Bone marrow (tissue), 2 donors: ENCODE measurements around the gene CD83.
A peak's percentile ranks its signal among the peaks of the same experiment; 100 is the strongest.
"Not testable (repeated sequence)": the region's sequence is repeated elsewhere in the genome, so short reads cannot be mapped to it uniquely, and the experiment has no call there.

ENCODE experiments used
- DNase-seq, 2 donors: peaks; one replicate each; lab custom pipeline; 2025; lab: John Stamatoyannopoulos, UW

Gene CD83

GRCh38 chr6:14149053-14149738 is 31.6 kb downstream of the CD83 start:
- DNase-seq = no peak

DNA sequence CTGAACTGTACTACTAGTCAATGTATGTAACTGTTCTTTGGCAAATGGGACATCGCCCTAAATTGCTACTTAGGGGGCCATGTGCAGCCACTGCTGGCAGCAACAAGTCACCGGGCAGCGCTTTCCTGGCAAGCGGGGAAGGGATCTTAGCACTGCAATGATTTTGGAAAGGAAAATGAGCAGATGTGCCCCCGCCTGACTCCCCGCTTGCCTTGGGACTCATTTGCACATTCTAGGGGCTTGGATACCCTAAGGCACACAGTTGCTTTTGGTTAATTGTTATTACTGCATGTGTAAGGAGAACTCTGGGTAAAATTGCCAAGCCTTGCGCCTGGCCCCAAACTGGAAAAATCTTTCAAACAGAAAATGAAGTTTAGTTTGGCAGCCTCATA is 32.2 kb downstream of the CD83 start:
- DNase-seq = no peak

- not testable (repeated sequence) for DNase-seq
Observed at GRCh38 chr6:14151300-14151699, 33.7 kb downstream of the CD83 start.

GRCh38 chr6:14151773-14152172 is 34.2 kb downstream of the CD83 start:
- no peak for DNase-seq

- no peak for DNase-seq
Observed at GRCh38 chr6:14153228-14153627, 35.7 kb downstream of the CD83 start.

DNA sequence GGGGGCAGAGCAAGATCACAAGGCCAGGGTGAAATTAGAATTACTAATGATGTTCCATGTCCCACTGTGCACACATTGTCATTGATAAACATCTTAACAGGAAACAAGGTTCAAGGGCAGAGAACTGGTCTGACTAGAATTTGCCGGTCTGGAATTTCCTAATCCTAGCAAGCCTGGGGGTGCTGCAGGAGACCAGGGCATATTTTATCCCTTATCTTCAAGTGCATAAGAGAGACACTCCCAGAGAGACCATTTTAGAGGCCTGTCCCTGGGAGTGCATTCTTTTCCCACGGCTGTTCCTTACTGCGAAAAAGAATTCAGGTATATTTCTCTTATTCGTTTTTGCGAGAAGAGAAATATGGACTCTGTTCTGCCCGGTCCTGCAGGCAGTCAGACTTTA is 41.5 kb downstream of the CD83 start:
- DNase-seq = no peak

- no peak for DNase-seq
Observed at GRCh38 chr6:14162826-14163225, 45.3 kb downstream of the CD83 start.

DNA sequence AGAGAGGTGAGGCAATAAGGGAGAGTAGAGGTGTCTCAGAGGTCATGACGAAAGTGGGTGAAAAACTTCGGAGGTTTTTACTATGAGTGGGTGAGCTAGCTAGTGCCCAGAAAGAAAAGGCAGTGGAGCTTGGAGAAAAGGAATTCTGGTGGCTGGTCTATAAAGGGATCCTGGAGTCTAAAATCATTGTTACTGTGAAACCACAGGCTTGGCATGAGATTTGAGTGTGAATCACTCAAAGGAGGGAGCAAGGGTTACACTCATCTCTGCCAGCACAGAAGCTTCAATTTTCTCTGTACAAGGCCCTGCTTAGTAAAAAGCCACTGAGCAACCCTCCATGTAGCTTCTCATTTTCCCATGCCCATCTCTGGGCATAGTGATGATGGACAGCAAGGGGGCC is 47.5 kb downstream of the CD83 start:
- no peak for DNase-seq

DNA sequence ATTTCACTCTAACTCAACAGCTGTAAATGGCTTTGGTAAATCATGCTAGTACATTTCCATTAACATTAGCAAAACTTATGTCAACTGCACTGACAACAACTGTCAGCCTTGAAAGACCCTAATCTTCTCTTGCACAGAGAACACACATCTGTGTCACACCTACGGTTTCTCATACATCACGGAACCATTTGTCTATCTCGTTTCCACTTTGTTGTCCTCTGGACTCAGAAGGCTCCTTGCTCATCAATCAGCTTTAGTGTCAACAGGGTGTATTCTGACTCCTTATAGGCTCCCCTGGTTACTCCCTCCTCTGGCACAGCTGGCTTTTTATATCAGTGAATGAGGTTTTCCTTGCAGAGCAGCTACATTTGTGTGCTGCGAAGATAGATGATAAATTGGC is 49.3 kb downstream of the CD83 start:
- DNase-seq = no peak

DNA sequence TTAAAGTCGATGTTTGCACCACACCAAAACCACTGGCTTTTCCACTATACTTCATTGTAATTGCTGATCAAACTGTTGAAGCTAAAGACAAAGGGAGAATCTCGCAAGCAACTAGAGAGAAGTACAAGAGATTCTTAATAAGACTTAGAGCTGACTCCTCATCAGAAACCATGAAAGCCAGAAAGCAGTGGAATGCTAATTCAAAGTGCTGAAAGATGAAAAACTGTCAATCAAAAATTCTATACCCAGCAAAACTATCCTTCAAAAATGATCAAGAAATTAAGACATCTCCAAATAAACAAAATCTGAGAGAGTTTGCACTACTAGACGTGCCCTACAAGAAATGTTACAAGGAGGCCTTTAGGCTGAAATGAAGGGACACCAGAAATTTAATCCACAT is 52.6 kb downstream of the CD83 start:
- no peak for DNase-seq

DNA sequence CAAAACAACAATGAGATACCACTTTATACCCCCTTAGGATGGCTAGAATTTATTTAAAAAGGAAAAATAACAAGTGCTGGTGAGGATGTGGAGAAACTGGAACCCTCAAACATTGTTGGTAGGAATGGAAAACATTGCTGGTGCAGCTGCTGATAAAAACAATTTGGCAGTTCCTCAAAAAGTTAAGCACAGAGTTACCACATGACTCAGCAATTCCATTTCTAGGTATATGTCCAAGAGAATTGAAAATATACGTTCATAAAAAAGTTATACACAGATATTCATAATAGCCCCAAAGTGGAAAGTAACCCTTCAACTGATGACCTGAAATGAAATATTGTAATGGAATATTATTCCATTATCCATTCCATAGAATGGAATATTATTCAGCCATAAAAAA is 55.0 kb downstream of the CD83 start:
- DNase-seq = no peak

- peak in 1 of 2 donors; percentile 21 for DNase-seq
Observed at GRCh38 chr6:14174226-14174625, 56.7 kb downstream of the CD83 start.

DNA sequence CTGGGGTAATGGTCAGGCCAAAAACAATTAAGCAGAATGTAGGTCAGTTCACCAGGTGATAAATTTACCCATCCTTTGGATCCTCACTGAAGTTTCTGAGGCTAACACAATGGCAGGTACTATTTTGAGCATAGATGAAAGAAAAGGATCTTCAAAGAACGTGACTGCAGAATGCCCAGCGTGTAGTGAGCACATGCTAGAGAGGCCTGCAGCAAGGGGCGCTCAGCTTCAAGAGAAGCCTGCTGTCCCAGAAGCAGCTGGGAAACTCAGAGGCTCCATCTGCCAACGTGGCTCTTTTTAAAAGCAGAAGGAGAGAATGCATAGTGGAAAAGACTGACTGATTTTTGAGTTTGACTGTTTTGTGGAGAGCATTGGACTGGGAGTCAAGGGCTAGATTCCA is 57.4 kb downstream of the CD83 start:
- DNase-seq = no peak

DNA sequence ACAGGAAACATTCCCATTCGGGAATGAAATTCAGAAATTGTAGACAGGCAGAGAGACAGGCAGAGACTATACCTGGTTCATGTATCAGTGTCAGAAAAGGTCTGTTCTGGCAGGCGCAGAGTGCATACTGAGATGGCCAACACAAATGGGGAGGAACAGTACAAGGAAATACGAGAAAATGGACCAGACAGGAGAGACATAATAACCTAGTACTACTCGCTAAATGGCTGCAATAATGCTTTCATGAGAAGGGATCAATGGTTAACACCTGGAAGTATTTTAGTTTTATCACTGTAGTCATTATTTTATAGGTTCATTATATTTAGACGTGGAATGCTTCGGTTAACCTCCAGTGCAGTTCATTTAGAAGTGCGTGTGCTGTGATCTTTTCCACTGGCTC is 58.9 kb downstream of the CD83 start:
- no peak for DNase-seq

GRCh38 chr6:14177413-14178082 is 60.0 kb downstream of the CD83 start:
- DNase-seq = no peak

DNA sequence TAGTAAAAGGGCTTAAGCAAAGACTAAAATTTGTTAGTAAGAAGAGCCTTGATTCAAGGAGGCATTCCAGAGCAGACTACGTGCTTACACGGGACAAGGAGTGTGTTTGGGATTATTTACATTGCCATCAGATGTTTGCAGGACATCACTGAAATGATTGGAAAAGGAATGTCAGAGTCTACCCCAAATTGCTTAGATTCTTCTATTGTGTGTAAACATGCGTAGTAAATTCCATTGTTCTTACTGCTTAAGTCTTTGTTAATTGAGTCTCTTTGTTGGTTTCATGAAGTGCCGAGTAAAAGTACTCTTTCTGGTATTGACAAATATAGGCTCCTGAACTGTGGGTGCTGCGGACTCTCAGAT is 60.5 kb downstream of the CD83 start:
- DNase-seq = no peak

GRCh38 chr6:14180609-14181008 is 63.0 kb downstream of the CD83 start:
- no peak for DNase-seq

GRCh38 chr6:14182916-14183315 is 65.3 kb downstream of the CD83 start:
- no peak for DNase-seq
